ENCODE results near the gene TBRG1.

DNA sequence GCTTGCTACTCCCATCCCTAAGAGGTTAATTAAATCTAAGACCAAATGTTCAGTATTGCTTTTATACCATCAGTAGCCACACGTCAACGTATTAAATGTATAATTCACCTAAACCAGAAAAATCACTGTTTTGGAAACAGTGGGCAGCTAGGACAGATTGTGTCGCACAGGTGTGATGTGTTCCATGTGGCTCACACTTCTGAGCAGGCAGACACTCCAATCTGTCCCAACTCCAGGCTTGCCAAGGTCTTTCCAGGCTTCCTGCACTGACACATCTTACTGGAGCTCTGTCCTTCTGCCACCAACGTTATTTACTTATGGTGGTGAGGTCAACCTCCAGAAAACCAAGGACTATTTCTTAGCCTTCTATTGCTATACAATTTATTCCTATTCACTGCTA lies 39.4 kb downstream of the TBRG1 start:
- TF ChIP-seq REST (IDR thresholded peaks at IDR 0.05) (no peak), CTCF (IDR thresholded peaks at IDR 0.05; ENCODE audit: low read depth, low read length, missing input control) (no peak), JUND (IDR thresholded peaks at IDR 0.05) (no peak), EGR1 (IDR thresholded peaks at IDR 0.05; ENCODE audit: low read depth in 2 of 2) (no peak), TAF1 (conservative IDR thresholded peaks at IDR 0.05) (no peak), RAD21 (IDR thresholded peaks at IDR 0.05) (no peak), SP1 (IDR thresholded peaks at IDR 0.05) (no peak), YY1 (IDR thresholded peaks at IDR 0.05) (no peak), ZBTB33 (IDR thresholded peaks at IDR 0.05) (no peak), HNF4G (IDR thresholded peaks at IDR 0.05) (no peak)
- TF ChIP-seq, protein P1, sequence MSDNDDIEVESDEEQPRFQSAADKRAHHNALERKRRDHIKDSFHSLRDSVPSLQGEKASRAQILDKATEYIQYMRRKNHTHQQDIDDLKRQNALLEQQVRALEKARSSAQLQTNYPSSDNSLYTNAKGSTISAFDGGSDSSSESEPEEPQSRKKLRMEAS (IDR thresholded peaks at IDR 0.05): no peak
